Amygdala (tissue), 56 donors: ENCODE data around the gene USP10.

Experiments used
- DNase-seq, 56 donors: peaks; one replicate each; lab custom pipeline; 2025; lab: John Stamatoyannopoulos, UW

USP10 gene

DNA sequence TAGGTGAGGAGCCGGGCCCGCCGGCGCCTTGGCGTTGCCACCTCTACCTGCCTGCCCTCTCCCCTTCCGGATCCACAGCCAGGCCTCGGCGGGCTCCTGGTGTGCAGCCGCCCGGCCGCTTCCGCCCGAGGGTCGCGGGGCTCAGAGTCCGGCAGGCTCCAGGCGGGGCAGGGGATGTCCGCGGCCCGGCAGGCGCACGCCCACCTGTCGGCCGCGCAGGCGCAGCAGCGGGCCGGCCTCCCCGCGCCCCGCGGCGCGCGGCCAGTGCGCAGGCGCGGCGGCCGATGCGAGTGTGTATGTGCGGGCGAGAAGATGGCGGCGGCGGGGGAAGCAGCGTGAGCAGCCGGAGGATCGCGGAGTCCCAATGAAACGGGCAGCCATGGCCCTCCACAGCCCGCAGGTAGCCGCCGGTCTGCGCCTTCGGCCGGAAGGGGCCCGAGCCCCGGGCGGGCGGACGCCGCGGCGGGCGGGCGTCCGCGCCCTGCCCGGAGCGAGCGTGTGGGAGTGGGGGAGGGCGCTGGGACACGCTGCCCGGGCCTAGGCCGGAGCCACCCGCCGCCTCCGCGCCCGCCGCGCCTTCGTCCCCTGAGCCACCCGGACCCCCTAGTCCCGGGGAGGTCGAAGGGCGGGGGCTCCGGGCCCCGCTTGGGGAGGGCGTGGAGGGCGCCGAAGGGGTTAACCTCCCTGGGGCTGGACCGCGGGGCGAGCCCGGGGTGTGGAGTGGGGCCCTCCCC is at the start of gene USP10:
USP10 (plus strand) TSS at position 289 of the 734 bp plus-strand sequence; CDS start at position 380, 91 bp downstream.
- peak in 51 of 56 donors; percentile 5 to 85 (median 59) for DNase-seq

DNA sequence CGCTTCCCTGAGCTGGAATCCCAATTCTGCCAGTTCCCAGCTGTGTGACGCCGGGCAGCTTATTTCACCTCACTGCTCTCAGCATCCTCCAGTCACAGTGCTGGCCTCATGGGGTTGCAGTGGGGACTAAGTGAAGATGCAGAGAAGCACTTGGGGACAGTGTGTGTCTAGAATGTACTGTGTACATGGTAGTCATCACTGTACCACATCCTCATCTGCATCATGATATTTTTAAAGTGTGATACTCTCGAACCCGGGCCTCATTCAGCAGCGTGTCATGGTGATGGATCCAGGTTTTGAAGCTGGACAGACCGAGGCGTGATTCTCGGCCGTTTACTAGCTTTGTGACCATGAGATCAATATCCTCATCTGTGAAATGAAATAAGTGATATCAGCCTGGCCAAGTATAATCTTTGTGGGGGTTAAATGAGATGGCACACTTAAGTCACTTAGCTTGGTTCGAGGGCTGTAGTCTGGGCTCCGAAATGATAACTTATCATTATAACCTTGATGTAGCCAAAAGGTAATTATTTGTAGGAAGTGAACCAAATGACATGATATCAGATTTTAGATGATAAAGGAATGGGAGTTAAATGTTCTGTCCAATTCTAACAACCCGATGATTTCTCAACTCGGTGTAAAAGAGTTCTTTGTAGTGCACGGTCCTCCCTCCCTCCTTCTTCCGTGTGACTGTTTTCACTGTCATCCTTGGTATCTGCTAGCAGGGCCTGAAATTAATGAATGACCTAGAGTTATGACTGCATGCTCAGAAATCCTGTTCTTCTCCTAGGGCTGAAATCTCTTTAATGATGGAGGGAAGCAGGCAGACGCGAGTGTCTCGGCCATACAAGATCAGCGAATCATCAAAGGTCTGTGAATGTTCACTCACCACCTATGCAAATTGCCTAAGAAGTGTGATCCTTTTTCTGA is 49.5 kb upstream of the USP10 start:
- DNase-seq, result no peak

GRCh38 chr16:84652566-84652965 is 47.2 kb upstream of the USP10 start:
- DNase-seq, result no peak

GRCh38 chr16:84654238-84654637 is 45.6 kb upstream of the USP10 start:
- no peak for DNase-seq

DNA sequence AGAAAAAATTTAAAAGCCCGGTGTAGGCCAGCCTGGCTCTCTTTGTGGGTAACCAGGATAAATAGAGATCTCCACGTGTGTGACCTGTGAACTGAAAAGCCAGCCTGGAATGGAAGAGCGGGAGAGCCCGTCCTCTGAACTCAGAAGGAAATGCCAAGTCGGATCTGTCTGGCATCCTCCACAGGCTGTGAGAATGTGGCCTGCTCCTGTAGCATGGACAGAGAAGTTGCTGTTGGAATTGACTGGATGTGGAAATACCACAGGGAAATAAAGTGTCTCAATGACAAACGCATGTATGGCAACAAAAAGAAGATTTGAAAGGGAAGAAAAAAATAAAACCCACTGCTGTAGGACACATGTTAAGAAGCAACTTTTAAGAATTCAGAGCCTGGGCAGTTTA is 44.8 kb upstream of the USP10 start:
- no peak for DNase-seq

DNA sequence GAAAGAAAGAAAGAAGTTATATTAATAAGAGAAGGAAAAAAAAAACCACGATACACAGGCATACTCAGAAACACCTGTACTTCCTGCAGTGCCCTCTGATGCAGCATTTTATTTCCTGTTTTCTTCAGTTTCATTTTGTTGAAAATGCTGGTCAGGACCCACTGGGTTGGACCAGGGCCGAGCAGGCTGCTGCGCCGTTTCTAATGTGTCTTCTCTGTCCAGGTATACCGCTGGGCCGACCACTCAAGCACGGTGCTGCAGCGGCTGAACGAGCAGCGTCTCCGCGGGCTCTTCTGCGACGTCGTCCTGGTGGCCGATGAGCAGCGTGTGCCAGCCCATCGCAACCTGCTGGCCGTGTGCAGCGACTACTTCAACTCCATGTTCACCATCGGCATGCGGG is 43.2 kb upstream of the USP10 start:
- DNase-seq, result no peak

DNA sequence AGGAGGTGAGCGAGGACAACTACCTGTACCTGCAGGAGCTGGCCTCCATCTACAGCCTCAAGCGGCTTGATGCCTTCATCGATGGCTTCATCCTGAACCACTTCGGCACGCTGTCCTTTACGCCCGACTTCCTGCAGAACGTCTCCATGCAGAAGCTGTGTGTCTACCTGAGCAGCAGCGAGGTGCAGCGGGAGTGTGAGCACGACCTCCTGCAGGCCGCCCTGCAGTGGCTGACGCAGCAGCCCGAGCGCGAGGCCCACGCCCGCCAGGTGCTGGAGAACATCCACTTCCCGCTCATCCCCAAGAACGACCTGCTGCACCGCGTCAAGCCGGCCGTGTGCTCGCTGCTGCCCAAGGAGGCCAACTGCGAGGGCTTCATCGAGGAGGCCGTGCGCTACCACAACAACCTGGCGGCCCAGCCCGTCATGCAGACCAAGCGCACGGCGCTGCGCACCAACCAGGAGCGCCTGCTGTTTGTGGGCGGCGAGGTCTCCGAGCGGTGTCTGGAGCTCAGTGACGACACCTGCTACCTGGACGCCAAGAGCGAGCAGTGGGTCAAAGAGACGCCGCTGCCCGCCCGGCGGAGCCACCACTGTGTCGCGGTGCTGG is 42.5 kb upstream of the USP10 start:
- DNase-seq, result no peak

- no peak for DNase-seq
Observed at GRCh38 chr16:84658690-84659089, 41.1 kb upstream of the USP10 start.

DNA sequence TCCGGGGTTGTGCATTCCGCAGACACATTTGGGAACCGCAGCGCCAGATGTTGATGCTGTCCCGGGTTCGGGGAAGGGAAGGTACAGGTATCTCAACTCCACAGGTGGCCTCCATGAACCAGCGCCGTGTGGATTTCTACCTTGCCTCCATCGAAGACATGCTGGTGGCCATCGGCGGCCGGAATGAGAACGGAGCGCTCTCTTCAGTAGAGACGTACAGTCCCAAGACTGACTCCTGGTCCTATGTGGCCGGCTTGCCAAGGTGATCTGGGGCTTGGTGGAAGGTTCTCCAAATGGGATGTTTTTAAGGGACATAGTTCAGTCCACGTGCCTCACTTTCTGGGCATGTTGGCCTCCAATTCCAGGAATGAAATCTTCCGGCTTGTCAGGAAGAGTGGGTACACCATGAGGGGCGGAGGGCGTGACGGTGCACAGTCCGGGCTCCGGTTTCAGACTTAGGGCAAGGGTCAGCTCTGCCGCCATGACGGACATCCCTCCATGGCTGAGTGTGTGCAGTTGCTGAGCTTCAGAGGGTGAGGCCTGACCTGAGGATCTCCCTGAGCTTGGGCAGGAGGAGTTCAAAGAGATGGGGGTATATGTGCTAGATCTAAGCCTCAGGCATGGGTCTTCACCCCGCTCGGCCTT is 40.0 kb upstream of the USP10 start:
- DNase-seq, result no peak

- no peak for DNase-seq
Observed at GRCh38 chr16:84660973-84661372, 38.8 kb upstream of the USP10 start.

DNA sequence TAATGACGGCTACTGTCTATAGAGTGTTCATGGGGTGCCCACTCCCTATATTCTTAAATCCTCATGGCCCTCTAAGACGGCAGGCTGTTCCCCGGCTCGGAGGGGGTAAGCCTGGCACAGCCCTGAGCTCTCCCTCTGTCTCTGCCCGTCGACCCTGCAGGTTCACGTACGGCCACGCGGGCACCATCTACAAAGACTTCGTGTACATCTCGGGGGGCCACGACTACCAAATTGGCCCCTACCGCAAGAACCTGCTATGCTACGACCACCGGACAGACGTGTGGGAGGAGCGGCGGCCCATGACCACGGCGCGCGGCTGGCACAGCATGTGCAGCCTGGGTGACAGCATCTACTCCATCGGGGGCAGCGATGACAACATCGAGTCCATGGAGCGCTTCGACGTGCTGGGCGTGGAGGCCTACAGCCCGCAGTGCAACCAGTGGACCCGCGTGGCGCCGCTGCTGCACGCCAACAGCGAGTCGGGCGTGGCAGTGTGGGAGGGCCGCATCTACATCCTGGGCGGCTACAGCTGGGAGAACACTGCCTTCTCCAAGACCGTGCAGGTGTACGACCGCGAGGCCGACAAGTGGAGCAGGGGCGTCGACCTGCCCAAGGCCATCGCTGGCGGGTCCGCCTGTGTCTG is 38.3 kb upstream of the USP10 start:
- DNase-seq, result no peak

GRCh38 chr16:84662471-84662870 is 37.3 kb upstream of the USP10 start:
- DNase-seq, result no peak

DNA sequence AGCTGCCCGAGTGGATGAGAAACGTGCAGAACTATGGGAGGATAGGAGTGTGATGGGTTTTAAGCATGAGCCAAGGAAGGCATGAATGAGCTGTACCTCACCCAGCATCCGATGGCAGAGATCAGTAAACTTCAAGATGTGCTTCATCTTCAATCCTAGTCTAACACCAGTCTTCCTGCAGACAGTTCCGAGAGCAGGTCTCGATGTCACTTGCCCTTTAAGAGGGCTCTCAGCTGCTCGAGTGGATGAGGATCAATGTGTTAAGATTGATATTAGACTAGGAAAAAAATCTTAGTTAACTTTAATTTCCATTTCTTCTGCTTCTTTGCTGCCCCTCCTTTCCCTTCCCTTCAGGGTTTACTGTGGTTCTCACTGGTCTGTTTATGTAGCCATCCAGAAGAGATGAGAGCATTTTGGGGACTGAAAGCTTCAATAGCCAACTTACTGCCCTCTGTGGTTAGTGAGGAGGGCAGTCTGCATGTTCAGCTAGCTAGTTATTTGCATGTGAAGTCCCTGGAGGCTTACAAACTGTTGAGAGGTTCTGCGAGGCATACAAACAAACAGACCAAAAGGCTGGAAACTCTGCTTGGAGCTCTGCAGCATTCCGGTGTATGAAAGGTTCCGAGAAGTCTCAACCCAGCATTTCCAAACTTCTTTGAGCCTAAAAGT is 36.2 kb upstream of the USP10 start:
- no peak for DNase-seq

- no peak for DNase-seq
Observed at GRCh38 chr16:84665359-84665758, 34.4 kb upstream of the USP10 start.

GRCh38 chr16:84665843-84666242 is 34.0 kb upstream of the USP10 start:
- DNase-seq, result no peak

DNA sequence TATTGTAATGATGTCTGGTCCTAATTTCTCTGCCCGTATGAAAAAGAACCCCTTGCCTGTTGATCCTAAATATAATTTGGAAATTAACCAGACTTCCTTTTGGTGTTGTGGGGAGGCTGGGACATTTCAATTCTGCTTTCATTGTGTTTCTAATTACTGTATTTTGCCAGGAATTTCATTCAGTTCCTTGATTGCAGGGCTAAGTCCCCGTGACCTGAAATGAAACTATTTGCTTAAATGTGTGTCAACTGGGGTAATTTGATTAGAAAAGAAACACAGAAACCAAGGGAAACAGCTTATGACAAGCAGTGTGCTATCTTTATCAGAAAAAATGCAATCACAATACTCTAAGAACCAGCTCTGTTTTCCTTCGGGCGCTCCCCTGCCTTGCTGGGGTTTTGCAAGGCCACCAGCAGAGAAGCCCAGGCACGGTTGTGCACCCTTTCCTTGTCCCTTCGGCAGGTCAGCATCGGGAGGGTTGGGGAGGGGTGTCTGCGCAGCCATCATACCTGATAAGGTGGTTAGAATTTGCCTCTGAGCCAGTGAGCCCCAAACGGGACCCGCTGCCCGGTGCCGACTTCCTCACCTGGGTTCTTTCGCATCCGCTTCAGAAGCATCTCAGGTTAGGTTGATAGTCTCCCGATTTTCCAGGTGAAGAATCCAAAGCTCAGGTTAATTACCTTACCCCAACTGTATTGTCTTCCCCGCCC is 32.0 kb upstream of the USP10 start:
- no peak for DNase-seq

DNA sequence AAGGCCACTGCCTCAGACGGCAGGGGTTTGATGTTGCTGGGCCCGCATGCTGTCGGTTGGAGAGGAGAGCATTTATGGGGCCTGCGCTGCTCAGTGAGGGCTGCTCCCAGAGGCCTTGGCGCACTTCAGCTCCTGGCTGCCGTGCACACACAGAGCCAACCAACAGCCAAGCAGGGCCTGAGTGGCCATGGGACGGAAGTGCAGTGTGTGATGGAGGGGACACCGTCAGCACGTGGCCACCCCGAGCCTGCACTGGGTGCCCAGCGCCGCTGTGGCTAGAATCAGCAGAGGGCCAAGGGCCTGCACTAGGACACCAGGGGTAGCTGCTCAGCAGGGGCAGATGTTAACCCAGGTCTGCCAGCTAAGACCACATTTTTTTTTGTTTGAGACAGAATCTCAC is 29.7 kb upstream of the USP10 start:
- DNase-seq, result no peak

- peak in 43 of 56 donors; percentile 4 to 81 (median 39) for DNase-seq
Observed at GRCh38 chr16:84672276-84673202, 27.3 kb upstream of the USP10 start.
